GM19467 (cell line): Measurements from ENCODE around the gene MBD4.
"Not testable (repeated sequence)": the region's sequence is repeated elsewhere in the genome, so short reads cannot be mapped to it uniquely, and the experiment has no call there.

Experiments
- ATAC-seq: cut with Tn5 transposase; IDR thresholded peaks from one replicate; pipeline ENCODE4 v1.9.1; 2021; ENCODE audit warnings: mild to moderate bottlenecking, moderate library complexity; ENCODE audit not compliant: unreplicated experiment

Gene MBD4

DNA sequence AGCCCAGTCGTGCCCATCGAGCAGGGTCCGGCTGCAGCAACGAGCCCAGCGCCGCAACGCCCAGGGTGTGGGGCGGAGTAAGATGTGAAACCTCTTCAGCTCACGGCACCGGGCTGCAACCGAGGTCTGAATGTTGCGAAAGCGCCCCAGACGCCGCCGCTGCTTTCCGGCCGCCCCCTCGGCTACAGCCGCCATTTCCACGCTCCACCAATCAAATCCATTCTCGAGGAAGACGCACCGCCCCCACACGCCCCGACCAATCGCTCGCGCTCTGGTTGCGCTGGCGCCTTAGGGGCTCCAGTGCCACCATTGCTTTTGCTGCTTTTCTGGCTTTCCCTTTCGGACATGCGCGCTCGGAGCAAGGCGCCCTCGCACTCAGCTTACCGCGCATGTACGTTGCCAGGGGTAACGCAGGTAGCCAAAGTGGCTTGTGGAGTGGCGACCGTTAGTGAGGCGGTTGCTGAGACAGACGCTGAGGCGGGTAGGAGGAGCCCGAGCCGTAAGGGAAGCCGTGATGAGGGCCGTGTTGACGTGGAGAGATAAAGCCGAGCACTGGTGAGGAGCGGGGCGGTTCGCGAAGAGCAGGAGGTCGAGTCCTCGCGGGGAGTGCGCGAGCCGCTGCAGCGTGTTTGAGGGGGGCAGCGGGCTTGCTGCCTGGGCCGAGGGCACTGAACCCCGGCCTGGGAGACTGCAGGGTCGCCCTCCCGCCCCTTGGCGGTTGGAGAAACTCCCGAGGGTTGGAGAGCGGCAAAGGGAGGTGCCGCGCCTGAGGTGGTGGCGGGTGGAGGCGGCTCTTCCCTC is at the start of gene MBD4, which contains the start of gene IFT122:
Gene MBD4 (minus strand): TSS at position 132 of the 801 bp plus-strand sequence. CDS start 115 bp downstream, at position 17.
Gene IFT122 (plus strand): TSS at position 408 of the 801 bp plus-strand sequence. CDS start 107 bp downstream, at position 515.
- ATAC-seq: peak; percentile 84

DNA sequence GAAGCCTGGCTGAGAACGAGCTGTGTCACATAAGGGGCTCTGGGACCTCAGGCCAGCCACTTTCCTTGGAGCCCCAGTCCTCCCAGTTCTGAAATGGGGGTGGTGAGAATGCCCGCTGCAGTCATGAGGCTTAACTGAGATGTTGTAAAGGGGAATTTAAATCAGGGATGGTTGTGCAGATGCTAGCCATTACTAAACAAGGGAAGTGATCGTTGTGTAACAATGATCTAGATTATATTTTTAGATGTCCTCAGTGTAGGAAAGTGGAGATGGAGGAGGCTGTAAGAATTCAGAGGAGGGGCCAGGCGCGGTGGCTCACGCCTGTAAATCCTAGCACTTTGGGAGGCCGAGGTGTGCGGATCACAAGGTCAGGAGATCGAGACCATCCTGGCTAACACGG is 49.5 kb upstream of the MBD4 start:
- ATAC-seq: not testable (repeated sequence)

GRCh38 chr3:129487868-129488335 is 48.2 kb upstream of the MBD4 start:
- not testable (repeated sequence) for ATAC-seq

- no peak for ATAC-seq
Measured at GRCh38 chr3:129487183-129487867, 47.6 kb upstream of the MBD4 start.

- ATAC-seq: no peak
Measured at GRCh38 chr3:129486664-129487035, 46.9 kb upstream of the MBD4 start.

DNA sequence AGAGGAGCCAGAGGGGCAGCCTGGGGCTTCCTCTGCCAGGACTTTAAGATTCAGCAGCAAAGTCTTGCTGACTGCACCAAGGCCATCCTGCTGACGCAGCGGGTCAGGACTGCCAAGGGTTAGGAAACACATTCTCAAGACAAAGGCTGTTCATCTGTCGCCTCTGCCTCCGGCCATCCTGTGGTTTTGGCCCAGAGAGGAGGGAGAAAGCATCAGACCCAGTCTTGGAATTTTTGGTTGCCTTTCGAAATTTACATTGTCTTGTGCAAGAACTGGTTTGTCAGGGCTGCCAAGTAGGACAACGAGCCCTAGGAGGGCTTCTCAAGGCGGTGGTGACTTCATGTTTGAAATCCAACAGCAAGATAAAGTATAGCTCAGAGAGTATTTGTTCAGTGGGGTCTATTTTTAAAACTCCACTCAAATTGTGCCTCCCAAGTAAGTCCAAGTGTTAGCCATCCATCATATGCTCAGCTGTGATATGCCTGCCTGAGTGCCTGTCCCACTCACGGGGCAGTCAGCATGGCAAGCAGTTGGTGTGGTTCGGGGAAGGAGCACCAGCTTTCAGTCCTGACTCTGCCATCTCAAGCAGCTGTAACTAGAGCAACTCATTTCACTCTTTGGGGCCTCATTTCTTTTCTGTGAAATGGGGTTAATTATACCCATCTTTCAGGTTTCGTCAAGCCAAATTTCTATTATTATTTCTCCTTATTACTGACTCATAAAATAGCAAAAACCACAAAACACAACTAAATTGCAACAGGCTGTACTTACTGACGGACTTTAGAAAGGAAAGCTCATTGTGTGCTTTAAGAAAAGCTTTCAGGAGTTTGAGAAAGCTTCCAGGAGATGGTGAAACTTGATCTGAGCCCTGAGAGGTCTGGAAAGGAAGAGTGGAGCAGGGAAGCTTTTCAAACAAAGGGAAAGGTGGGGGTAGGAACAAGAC is 46.2 kb upstream of the MBD4 start:
- no peak for ATAC-seq

GRCh38 chr3:129485146-129485545 is 45.4 kb upstream of the MBD4 start:
- ATAC-seq: not testable (repeated sequence)

DNA sequence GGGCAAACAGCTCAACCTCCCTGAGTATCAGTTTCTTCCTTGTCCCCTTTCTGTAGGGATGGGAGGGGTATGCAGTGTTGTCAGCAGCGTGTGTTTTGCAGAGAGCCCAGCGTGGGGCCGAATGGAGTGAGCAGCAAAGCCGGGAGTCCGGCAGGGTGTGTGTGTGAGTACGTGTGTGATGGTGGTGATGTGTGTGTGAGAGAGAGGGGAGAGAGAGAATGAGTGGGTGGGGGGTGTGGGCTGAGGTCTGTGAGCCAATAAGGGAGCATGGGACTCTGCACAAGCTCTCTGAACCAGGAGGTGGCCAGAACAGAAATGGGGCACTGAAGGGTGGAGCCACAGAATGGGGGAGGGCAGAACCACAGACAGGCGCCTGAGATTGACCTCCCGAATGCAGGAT is 44.1 kb upstream of the MBD4 start:
- no peak for ATAC-seq

DNA sequence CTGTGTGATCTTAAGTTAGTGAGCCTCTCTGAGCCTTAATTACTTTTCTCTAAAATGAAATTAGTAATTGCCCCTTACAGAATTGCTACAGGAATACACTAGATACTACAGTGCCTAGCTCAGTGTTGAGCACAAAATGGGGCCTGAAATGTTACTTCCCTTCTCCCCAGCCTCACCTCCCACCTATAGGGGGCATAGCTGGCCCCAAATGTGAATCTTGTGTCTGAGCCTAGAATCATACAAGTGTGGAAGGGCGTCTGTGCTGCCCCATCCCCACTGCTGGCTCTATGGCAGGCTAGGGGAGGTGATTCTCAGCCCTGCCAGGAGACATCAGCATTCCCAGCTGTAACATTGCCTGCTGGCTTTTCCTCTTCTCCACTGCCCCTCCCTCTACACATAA is 43.0 kb upstream of the MBD4 start:
- ATAC-seq: no peak

GRCh38 chr3:129481766-129482332 is 42.1 kb upstream of the MBD4 start:
- ATAC-seq: no peak

GRCh38 chr3:129481225-129481765 is 41.5 kb upstream of the MBD4 start:
- not testable (repeated sequence) for ATAC-seq

- ATAC-seq: no peak
Measured at GRCh38 chr3:129476586-129476985, 36.8 kb upstream of the MBD4 start.

DNA sequence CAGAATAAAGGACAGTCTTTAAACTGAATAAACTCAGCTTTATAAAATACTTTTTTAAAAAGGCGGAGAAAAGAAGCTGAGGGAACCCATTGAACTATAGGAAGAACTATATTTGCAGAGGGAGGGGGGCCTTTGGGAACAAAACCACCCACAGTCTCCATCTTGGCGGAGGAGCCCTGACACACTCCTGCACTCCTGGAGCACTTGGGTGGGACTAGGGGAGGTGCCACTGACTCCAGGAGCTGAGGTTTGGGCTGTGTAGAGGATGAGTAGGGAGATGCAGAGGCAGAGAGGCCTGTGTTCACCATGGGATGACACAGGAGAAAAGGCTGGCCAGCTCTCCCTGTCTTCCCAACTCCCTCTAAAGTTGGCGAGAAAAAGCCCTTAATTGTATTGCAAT is 36.1 kb upstream of the MBD4 start:
- no peak for ATAC-seq

- no peak for ATAC-seq
Measured at GRCh38 chr3:129474984-129475804, 35.4 kb upstream of the MBD4 start.

DNA sequence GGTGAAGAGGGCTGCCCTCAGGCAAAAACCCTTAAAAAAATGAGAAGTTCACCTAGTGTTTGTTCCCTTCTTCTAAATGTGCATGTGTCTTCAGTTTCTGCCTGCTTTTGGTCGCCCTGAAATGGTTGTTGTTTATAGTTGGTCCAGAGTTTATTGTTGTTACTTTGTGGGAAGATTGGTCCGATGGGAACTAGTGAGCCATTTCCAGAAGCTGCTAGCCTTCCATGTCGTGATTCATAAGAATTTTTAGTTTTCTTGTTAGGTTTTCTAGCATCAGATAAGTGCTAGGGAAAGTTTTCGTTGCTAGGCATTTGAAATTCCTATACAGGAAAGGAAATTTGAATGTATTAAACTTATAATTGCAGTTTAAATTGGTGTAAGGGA is 34.0 kb upstream of the MBD4 start:
- ATAC-seq: no peak

GRCh38 chr3:129473067-129473768 is 33.5 kb upstream of the MBD4 start:
- no peak for ATAC-seq

DNA sequence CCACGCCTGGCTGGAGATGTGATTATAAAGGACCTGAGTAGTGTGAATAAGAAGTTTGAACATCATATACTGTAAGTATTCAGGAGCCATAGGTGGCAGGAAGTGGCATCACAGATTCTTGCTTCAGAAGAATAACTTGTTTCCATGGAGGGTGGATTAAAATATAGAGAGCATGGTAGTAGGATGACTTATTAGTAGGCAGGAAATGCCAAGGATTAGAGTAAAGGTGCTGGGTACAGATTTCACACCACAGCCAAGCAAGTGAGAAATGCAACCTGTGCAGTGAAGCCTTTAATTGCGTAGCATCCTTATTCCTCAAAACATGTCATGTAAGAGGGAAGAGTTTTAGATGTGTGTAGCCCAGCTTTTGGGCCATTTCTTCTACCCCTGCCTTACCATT is 31.1 kb upstream of the MBD4 start:
- ATAC-seq: no peak

DNA sequence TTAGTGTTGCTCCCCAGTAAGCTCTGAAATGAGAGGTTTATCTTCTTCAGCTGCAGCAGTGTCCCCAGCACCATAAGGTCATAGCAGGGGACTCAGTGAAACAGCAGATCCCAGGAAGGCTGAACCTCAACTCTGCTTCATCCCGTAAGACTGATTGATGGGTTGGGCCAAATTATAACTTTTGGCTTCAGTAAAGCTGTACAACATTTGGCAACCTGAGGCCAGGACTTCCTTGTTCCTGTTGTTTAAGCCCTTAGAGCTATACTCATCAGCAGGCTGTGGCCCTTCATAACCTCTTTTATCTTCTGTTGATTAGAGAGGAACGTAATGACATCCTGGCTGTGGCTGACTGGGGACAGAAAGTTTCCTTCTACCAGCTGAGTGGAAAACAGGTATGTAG is 29.3 kb upstream of the MBD4 start:
- no peak for ATAC-seq

GRCh38 chr3:129467932-129468331 is 28.2 kb upstream of the MBD4 start:
- no peak for ATAC-seq
